ENCODE results near the gene ID2. TPM values are rescaled to one million over a fixed set of nuclear protein-coding genes. Genes with fewer than 3 reads are reported as not detected.

ID2 gene
- total and polyA plus RNA-seq, 2 of the 13 experiments (the other 11 are each of a cell fraction or from before 2014, with no cell fraction given), result 214 to 719 TPM

DNA sequence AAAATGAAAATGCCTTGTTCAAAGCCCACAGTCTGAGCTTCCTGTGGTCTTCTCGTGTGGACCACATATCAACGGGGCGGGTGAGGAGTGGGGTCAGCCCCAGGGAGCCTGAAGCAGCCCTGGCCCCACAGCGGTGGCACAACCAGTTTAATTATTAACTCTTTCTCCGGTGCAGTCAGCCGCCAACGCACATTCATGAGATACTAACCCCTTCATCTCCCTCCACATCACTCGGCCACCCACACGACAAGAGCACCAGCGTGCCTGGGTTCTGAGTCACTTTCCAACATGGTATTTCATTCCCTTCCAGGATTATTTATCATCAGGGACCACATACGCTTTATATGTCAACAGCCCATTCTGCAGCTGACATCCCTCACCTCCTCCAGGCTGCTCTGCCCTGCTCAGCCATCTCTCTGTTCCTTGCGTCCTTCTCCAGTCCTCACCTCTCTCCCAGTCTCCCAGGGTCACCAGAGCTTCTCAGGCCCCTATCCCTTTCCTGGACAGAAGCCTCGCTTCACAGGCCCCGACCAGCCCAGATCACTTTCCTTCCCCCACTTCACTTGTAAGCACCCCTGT, 48.0 kb upstream of the ID2 start (continued):
- TF ChIP-seq MTF2 (CRISPR knock-in tag; IDR thresholded peaks at IDR 0.05; ENCODE audit: borderline replicate concordance), result no peak
- peak; percentile 57; the same call in 1 of the 2 replicates for TF ChIP-seq ZNF782 (CRISPR knock-in tag; IDR thresholded peaks at IDR 0.05; ENCODE audit: borderline replicate concordance)
- TF ChIP-seq ZNF724P (CRISPR knock-in tag; IDR thresholded peaks at IDR 0.05; ENCODE audit: borderline replicate concordance), result no peak
- 0 out of 2 replicates have a peak, but pooled peaks have one; percentile 30 for TF ChIP-seq SMC3 (IDR thresholded peaks at IDR 0.05; ENCODE audit: low read length)
- peak; percentile 62; the same call in 1 of the 2 replicates for TF ChIP-seq ZNF772 (CRISPR knock-in tag; IDR thresholded peaks at IDR 0.05)
- no peak; the same call in 1 of the 2 replicates for TF ChIP-seq ZKSCAN8 (CRISPR knock-in tag; IDR thresholded peaks at IDR 0.05; ENCODE audit: borderline replicate concordance)
- peak; percentile 59; the same call in 1 of the 2 replicates for TF ChIP-seq ZBTB49 (CRISPR knock-in tag; IDR thresholded peaks at IDR 0.05; ENCODE audit: borderline replicate concordance)
- peak; percentile 19; the same call in 1 of the 2 replicates for TF ChIP-seq ZFX (CRISPR knock-in tag; IDR thresholded peaks at IDR 0.05; ENCODE audit: low read depth)
- no peak for TF ChIP-seq PAF1 (CRISPR knock-in tag; IDR thresholded peaks at IDR 0.05)
- TF ChIP-seq ZNF713 (CRISPR knock-in tag; IDR thresholded peaks at IDR 0.05), result no peak
- TF ChIP-seq ZNF780A (CRISPR knock-in tag; IDR thresholded peaks at IDR 0.05), result no peak
- TF ChIP-seq ZNF564 (CRISPR knock-in tag; IDR thresholded peaks at IDR 0.05), result no peak
- peak; percentile 92 for TF ChIP-seq TBX2 (CRISPR knock-in tag; IDR thresholded peaks at IDR 0.05; ENCODE audit: borderline replicate concordance)
- no peak; the same call in 1 of the 2 replicates for TF ChIP-seq FOXC1 (CRISPR knock-in tag; IDR thresholded peaks at IDR 0.05; ENCODE audit: borderline replicate concordance)
- TF ChIP-seq, protein P1, sequence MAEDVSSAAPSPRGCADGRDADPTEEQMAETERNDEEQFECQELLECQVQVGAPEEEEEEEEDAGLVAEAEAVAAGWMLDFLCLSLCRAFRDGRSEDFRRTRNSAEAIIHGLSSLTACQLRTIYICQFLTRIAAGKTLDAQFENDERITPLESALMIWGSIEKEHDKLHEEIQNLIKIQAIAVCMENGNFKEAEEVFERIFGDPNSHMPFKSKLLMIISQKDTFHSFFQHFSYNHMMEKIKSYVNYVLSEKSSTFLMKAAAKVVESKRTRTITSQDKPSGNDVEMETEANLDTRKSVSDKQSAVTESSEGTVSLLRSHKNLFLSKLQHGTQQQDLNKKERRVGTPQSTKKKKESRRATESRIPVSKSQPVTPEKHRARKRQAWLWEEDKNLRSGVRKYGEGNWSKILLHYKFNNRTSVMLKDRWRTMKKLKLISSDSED (CRISPR knock-in tag; IDR thresholded peaks at IDR 0.05), result no peak
- TF ChIP-seq SRSF4 (IDR thresholded peaks at IDR 0.05; ENCODE audit: low read depth, low read length, poor library complexity, severe bottlenecking), result no peak
- TF ChIP-seq ARNTL (CRISPR knock-in tag; IDR thresholded peaks at IDR 0.05), result peak; percentile 97
- TF ChIP-seq RAD51 (IDR thresholded peaks at IDR 0.05; ENCODE audit: borderline replicate concordance), result no peak
- no peak for TF ChIP-seq KMT2A (CRISPR knock-in tag; IDR thresholded peaks at IDR 0.05)
- TF ChIP-seq DR1 (CRISPR knock-in tag; IDR thresholded peaks at IDR 0.05), result no peak
- no peak for TF ChIP-seq MLLT10 (CRISPR knock-in tag; IDR thresholded peaks at IDR 0.05)
- peak; percentile 94 for TF ChIP-seq MYPOP (CRISPR knock-in tag; IDR thresholded peaks at IDR 0.05)
- no peak for TF ChIP-seq SETDB1 (CRISPR knock-in tag; IDR thresholded peaks at IDR 0.05; ENCODE audit: borderline replicate concordance)
- TF ChIP-seq ZSCAN30 (CRISPR knock-in tag; IDR thresholded peaks at IDR 0.05), result no peak
- no peak for TF ChIP-seq MAF1 (CRISPR knock-in tag; IDR thresholded peaks at IDR 0.05; ENCODE audit: borderline replicate concordance)
- no peak for TF ChIP-seq ZNF781 (CRISPR knock-in tag; IDR thresholded peaks at IDR 0.05; ENCODE audit: borderline replicate concordance, not compliant biosample characterization)
- no peak for TF ChIP-seq MXD4 (CRISPR knock-in tag; IDR thresholded peaks at IDR 0.05)

All from HepG2 (cell line).